NOMO-1 (cell line): ENCODE data around the gene ELOVL2.

ENCODE experiments used
- DNase-seq, 2 experiments: peaks; one replicate each; lab custom pipeline; 2025; ENCODE audit not compliant: unreplicated experiment in 2 of 2; lab: John Stamatoyannopoulos, UW

ELOVL2 gene

GRCh38 chr6:11062083-11062482 is 18.0 kb upstream of the ELOVL2 start:
- no peak for DNase-seq

- no peak for DNase-seq
Measured at GRCh38 chr6:11058406-11058805, 14.3 kb upstream of the ELOVL2 start.

GRCh38 chr6:11056871-11057270 is 12.8 kb upstream of the ELOVL2 start:
- DNase-seq, result no peak

- DNase-seq, result no peak
Measured at GRCh38 chr6:11055127-11055627, 11.1 kb upstream of the ELOVL2 start.

- DNase-seq, result no peak
Measured at GRCh38 chr6:11054722-11055121, 10.6 kb upstream of the ELOVL2 start.

GRCh38 chr6:11053307-11053706 is 9.2 kb upstream of the ELOVL2 start:
- DNase-seq, result no peak

GRCh38 chr6:11050731-11051130 is 6.6 kb upstream of the ELOVL2 start:
- no peak for DNase-seq

GRCh38 chr6:11044712-11045167 is 635 bp upstream of the ELOVL2 start:
- DNase-seq, result no peak

- no peak for DNase-seq
Measured at GRCh38 chr6:11043378-11043960, 636 bp downstream of the ELOVL2 start.

- no peak for DNase-seq
Measured at GRCh38 chr6:11042750-11043377, 1.2 kb downstream of the ELOVL2 start.

GRCh38 chr6:11042025-11042749 is 1.9 kb downstream of the ELOVL2 start:
- DNase-seq, result no peak

GRCh38 chr6:11040134-11040533 is 4.0 kb downstream of the ELOVL2 start:
- no peak for DNase-seq

GRCh38 chr6:11039040-11039439 is 5.1 kb downstream of the ELOVL2 start:
- DNase-seq, result no peak

- DNase-seq, result no peak
Measured at GRCh38 chr6:11036977-11037430, 7.1 kb downstream of the ELOVL2 start.

GRCh38 chr6:11036351-11036740 is 7.8 kb downstream of the ELOVL2 start:
- no peak for DNase-seq

GRCh38 chr6:11035616-11036350 is 8.3 kb downstream of the ELOVL2 start:
- DNase-seq, result no peak

- DNase-seq, result no peak
Measured at GRCh38 chr6:11033825-11034224, 10.3 kb downstream of the ELOVL2 start.

GRCh38 chr6:11030904-11031303 is 13.2 kb downstream of the ELOVL2 start:
- DNase-seq, result no peak

- no peak for DNase-seq
Measured at GRCh38 chr6:11028959-11029358, 15.1 kb downstream of the ELOVL2 start.

GRCh38 chr6:11027565-11028110 is 16.5 kb downstream of the ELOVL2 start:
- DNase-seq, result no peak
